Left renal pelvis (tissue), 4 donors: ENCODE results near the gene SREK1IP1. TPM values are rescaled to one million over a fixed set of nuclear protein-coding genes. Genes with fewer than 3 reads are reported as not detected.
"Not testable (repeated sequence)": the region's sequence is repeated elsewhere in the genome, so short reads cannot be mapped to it uniquely, and the experiment has no call there.

Experiments
- DNase-seq, 4 donors: peaks; one replicate each; pipeline ENCODE4 v3.0.0-alpha.2; 2013; ENCODE audit warnings: low read depth in 4 of 4, low spot score in 3 of 4
- polyA plus RNA-seq, 4 donors: library from polyadenylated mRNA; unstranded; fragments of 120-200 nt; gene quantifications; one replicate each; pipeline ENCODE4 v1.2.1, GENCODE V29; 2013; ENCODE audit not compliant: insufficient read length in 4 of 4

Gene SREK1IP1
- polyA plus RNA-seq, 4 donors, result 16.1 to 25.7 (median 22.7) TPM

GRCh38 chr5:64765804-64766504, 2.5 kb downstream of the SREK1IP1 start:
- DNase-seq, result no peak

GRCh38 chr5:64763948-64764503, 4.5 kb downstream of the SREK1IP1 start:
- no peak for DNase-seq

- DNase-seq, result no peak
Observed at GRCh38 chr5:64759960-64760660, 8.4 kb downstream of the SREK1IP1 start.

GRCh38 chr5:64758901-64759300, 9.6 kb downstream of the SREK1IP1 start:
- DNase-seq, result no peak

GRCh38 chr5:64754066-64754465, 14.4 kb downstream of the SREK1IP1 start:
- DNase-seq, result no peak

GRCh38 chr5:64749385-64749784, 19.1 kb downstream of the SREK1IP1 start:
- no peak for DNase-seq

- DNase-seq, result no peak
Observed at GRCh38 chr5:64746446-64746845, 22.0 kb downstream of the SREK1IP1 start.

- DNase-seq, result no peak
Observed at GRCh38 chr5:64744914-64745313, 23.6 kb downstream of the SREK1IP1 start.

GRCh38 chr5:64742821-64743220, 25.7 kb downstream of the SREK1IP1 start:
- DNase-seq, result no peak

- no peak for DNase-seq
Observed at GRCh38 chr5:64742411-64742810, 26.1 kb downstream of the SREK1IP1 start.

GRCh38 chr5:64727150-64727549, 41.3 kb downstream of the SREK1IP1 start:
- DNase-seq, result no peak

- DNase-seq, result no peak
Observed at GRCh38 chr5:64722588-64722987, 45.9 kb downstream of the SREK1IP1 start.

- not testable (repeated sequence) for DNase-seq
Observed at GRCh38 chr5:64714495-64714894, 54.0 kb downstream of the SREK1IP1 start.

GRCh38 chr5:64707191-64707590, 61.3 kb downstream of the SREK1IP1 start:
- no peak for DNase-seq

- DNase-seq, result not testable (repeated sequence)
Observed at GRCh38 chr5:64706074-64706473, 62.4 kb downstream of the SREK1IP1 start.

GRCh38 chr5:64700765-64701164, 67.7 kb downstream of the SREK1IP1 start:
- no peak for DNase-seq

- DNase-seq, result not testable (repeated sequence)
Observed at GRCh38 chr5:64696414-64696813, 72.1 kb downstream of the SREK1IP1 start.

GRCh38 chr5:64693636-64694035, 74.9 kb downstream of the SREK1IP1 start:
- no peak for DNase-seq

- no peak for DNase-seq
Observed at GRCh38 chr5:64691291-64691690, 77.2 kb downstream of the SREK1IP1 start.

- peak in 1 of 4 donors; percentile 8 for DNase-seq
Observed at GRCh38 chr5:64690417-64691151, 77.9 kb downstream of the SREK1IP1 start, which contains the start of gene SHISAL2B. SHISAL2B (plus strand) TSS chr5:64690503; CDS start chr5:64690624, 121 bp downstream.

GRCh38 chr5:64690104-64690416, 78.4 kb downstream of the SREK1IP1 start:
- DNase-seq, result no peak
